Measurements from ENCODE around the gene ESRRA.

DNA sequence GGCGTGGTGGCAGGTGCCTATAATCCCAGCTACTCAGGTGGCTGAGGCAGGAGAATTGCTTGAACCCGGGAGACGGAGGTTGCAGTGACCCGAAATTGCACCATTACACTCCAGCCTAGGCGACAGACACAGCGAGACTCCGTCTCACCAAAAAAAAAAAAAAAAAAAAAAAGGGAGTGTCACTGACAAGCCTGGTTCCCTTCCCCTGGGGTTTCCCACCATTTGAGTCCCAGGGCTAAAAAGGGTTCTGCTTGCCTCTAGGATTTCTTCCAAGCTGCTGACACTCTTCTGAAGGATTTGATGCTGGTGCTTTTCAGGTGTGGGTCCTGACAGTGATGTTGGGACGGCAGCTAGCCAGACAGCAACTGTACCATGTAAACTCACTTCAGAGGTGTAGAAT lies 33.4 kb downstream of the ESRRA start:
- TF ChIP-seq, protein P1, sequence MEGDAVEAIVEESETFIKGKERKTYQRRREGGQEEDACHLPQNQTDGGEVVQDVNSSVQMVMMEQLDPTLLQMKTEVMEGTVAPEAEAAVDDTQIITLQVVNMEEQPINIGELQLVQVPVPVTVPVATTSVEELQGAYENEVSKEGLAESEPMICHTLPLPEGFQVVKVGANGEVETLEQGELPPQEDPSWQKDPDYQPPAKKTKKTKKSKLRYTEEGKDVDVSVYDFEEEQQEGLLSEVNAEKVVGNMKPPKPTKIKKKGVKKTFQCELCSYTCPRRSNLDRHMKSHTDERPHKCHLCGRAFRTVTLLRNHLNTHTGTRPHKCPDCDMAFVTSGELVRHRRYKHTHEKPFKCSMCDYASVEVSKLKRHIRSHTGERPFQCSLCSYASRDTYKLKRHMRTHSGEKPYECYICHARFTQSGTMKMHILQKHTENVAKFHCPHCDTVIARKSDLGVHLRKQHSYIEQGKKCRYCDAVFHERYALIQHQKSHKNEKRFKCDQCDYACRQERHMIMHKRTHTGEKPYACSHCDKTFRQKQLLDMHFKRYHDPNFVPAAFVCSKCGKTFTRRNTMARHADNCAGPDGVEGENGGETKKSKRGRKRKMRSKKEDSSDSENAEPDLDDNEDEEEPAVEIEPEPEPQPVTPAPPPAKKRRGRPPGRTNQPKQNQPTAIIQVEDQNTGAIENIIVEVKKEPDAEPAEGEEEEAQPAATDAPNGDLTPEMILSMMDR (conservative IDR thresholded peaks at IDR 0.05; ENCODE audit: low read length) = no peak
- TF ChIP-seq EZH2phosphoT487 (IDR thresholded peaks at IDR 0.05; ENCODE audit: borderline replicate concordance, low read depth, low read length) = no peak

Data from OCI-LY7 (cell line).